C4-2B (cell line): ENCODE results near the gene NUP42.

ENCODE experiments used
- ZFX ChIP-seq: fragments of 450-650 bp; IDR thresholded peaks from 2 replicates; pipeline ENCODE4 v1.6.1; 2017
- TF ChIP-seq, protein P1 (sequence below): fragments of 450-650 bp; conservative IDR thresholded peaks from 2 replicates; pipeline ENCODE4 v1.5.1; 2017; ENCODE audit warnings: mild to moderate bottlenecking

DNA sequence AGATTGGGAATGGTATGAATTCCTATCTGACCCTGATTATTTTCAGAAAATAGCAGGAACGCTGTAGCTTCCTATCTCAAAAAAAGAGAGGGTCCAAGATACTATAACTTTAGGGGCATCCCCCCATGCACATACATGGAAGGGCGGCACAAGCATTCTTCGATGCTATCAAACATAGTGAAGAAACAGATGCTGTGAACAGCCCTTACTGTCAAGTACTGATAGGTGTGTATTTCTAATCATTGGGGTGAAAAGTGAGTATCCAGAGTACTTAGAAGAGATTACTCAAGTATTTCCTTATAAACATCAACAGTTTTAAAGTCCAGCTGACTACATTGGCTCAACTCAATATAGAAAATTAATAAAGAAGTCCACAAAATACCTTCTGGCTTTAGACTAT is 17.0 kb upstream of the NUP42 start:
- TF ChIP-seq, protein P1, sequence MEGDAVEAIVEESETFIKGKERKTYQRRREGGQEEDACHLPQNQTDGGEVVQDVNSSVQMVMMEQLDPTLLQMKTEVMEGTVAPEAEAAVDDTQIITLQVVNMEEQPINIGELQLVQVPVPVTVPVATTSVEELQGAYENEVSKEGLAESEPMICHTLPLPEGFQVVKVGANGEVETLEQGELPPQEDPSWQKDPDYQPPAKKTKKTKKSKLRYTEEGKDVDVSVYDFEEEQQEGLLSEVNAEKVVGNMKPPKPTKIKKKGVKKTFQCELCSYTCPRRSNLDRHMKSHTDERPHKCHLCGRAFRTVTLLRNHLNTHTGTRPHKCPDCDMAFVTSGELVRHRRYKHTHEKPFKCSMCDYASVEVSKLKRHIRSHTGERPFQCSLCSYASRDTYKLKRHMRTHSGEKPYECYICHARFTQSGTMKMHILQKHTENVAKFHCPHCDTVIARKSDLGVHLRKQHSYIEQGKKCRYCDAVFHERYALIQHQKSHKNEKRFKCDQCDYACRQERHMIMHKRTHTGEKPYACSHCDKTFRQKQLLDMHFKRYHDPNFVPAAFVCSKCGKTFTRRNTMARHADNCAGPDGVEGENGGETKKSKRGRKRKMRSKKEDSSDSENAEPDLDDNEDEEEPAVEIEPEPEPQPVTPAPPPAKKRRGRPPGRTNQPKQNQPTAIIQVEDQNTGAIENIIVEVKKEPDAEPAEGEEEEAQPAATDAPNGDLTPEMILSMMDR: no peak
- no peak for TF ChIP-seq ZFX
